Measurements from ENCODE around the gene FANK1. TPM values are rescaled to one million over a fixed set of nuclear protein-coding genes. Genes with fewer than 3 reads are reported as not detected.

Gene FANK1
- total RNA-seq, 4 donors from 2014 or later = 8.4 to 17.2 (median 9.9) TPM

GRCh38 chr10:126058507-126058906, 162.1 kb downstream of the FANK1 start:
- TF ChIP-seq, protein P1, sequence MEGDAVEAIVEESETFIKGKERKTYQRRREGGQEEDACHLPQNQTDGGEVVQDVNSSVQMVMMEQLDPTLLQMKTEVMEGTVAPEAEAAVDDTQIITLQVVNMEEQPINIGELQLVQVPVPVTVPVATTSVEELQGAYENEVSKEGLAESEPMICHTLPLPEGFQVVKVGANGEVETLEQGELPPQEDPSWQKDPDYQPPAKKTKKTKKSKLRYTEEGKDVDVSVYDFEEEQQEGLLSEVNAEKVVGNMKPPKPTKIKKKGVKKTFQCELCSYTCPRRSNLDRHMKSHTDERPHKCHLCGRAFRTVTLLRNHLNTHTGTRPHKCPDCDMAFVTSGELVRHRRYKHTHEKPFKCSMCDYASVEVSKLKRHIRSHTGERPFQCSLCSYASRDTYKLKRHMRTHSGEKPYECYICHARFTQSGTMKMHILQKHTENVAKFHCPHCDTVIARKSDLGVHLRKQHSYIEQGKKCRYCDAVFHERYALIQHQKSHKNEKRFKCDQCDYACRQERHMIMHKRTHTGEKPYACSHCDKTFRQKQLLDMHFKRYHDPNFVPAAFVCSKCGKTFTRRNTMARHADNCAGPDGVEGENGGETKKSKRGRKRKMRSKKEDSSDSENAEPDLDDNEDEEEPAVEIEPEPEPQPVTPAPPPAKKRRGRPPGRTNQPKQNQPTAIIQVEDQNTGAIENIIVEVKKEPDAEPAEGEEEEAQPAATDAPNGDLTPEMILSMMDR (IDR thresholded peaks at IDR 0.05) = no peak
- TF ChIP-seq POLR2A (IDR thresholded peaks at IDR 0.05) = no peak
- 42 to 45% methylated on average over 9 of the region's 9 CpGs for WGBS, 2 donors
- no peaks in the 10 kb centered on the region for H3K27me3 ChIP-seq
- H3K36me3 ChIP-seq = no peaks in the 10 kb centered on the region
- peaks cover 0 to 7% of the 10 kb centered on the region in 2 donors for H3K4me1 ChIP-seq
- no peak overlapping the region for H3K27ac ChIP-seq
- intact Hi-C loops (cut with DNase I) = no loop called here
- no peaks in the 10 kb centered on the region for H3K9me3 ChIP-seq
- H3K4me3 ChIP-seq (replicated peaks in 1 of 3) = no peak overlapping the region
- DNase-seq = no peak

Small RNA genes lying within 50 kb of the gene (small RNA-seq; reads per million reads assigned to genes)
- gene GNG10P1 (not detected), gene RF00017 (not detected), gene RNU2-42P (not detected)

Other genes with a start within 250 kb of the FANK1 start
- gene TEX36, start 213.4 kb upstream of the FANK1 start, total RNA-seq = not detected
- gene EDRF1, start 176.9 kb upstream of the FANK1 start, total RNA-seq = 10 to 100 TPM; 23.2 to 35.5 (median 30.9) TPM
- under 1 TPM in 1 of 4 donors, not detected in 3; 0.67 TPM for gene MMP21, start 120.7 kb upstream of the FANK1 start, total RNA-seq
- gene UROS, start 73.3 kb upstream of the FANK1 start, total RNA-seq = 10 to 100 TPM; 54.4 to 74.3 (median 69.6) TPM
- gene BCCIP, start 73.0 kb upstream of the FANK1 start, total RNA-seq = 10 to 100 TPM; 38.6 to 52.1 (median 42.3) TPM
- 10 to 100 TPM; 31.7 to 34.8 (median 33.2) TPM for gene DHX32, start 15.3 kb upstream of the FANK1 start, total RNA-seq